GM12891 (cell line): ENCODE measurements around the gene PDGFD.

Source experiments
- POLR2A ChIP-seq: IDR thresholded peaks from 2 replicates; pipeline ENCODE4 v1.6.1; 2011; ENCODE audit warnings: low read depth, low read length, control low read depth
- TAF1 ChIP-seq: IDR thresholded peaks from 2 replicates; pipeline ENCODE4 v1.6.1; 2011; ENCODE audit warnings: low read depth, low read length, control low read depth

- TF ChIP-seq TAF1 (no peak), POLR2A (no peak)
These were observed 583 bp downstream of the PDGFD start for GRCh38 chr11:104163100-104164027.
